CD4-positive, alpha-beta T cell treated with Interleukin-6 for 4 hours (primary cell): Measurements from ENCODE around the gene HAUS7.

ENCODE experiments used
- DNase-seq: peaks from one replicate; pipeline ENCODE4 v3.0.0-alpha.2; 2020; ENCODE audit warnings: mixed read lengths

HAUS7 gene

GRCh38 chrX:153450949-153451277 is 19.5 kb downstream of the HAUS7 start:
- no peak for DNase-seq

GRCh38 chrX:153450114-153450948 is 20.0 kb downstream of the HAUS7 start:
- DNase-seq = no peak

- DNase-seq = no peak
Observed at GRCh38 chrX:153449368-153450113, 20.8 kb downstream of the HAUS7 start.

- DNase-seq = no peak
Observed at GRCh38 chrX:153448556-153449367, 21.6 kb downstream of the HAUS7 start.

- DNase-seq = no peak
Observed at GRCh38 chrX:153447581-153447960, 22.8 kb downstream of the HAUS7 start.

GRCh38 chrX:153446950-153447580 is 23.3 kb downstream of the HAUS7 start:
- DNase-seq = no peak

GRCh38 chrX:153446636-153446936 is 23.8 kb downstream of the HAUS7 start:
- no peak for DNase-seq

- DNase-seq = no peak
Observed at GRCh38 chrX:153445856-153446635, 24.3 kb downstream of the HAUS7 start, which contains the start of gene TREX2. Gene TREX2 (minus strand): TSS chrX:153446056. CDS start chrX:153445430, 626 bp downstream.

GRCh38 chrX:153445106-153445855 is 25.1 kb downstream of the HAUS7 start:
- no peak for DNase-seq

- DNase-seq = no peak
Observed at GRCh38 chrX:153444333-153445011, 25.9 kb downstream of the HAUS7 start.

- no peak for DNase-seq
Observed at GRCh38 chrX:153443476-153444332, 26.7 kb downstream of the HAUS7 start.

- DNase-seq = no peak
Observed at GRCh38 chrX:153442463-153442862, 27.9 kb downstream of the HAUS7 start.

- no peak for DNase-seq
Observed at GRCh38 chrX:153441981-153442380, 28.4 kb downstream of the HAUS7 start.

- no peak for DNase-seq
Observed at GRCh38 chrX:153441296-153441695, 29.1 kb downstream of the HAUS7 start.

- no peak for DNase-seq
Observed at GRCh38 chrX:153440556-153441135, 29.7 kb downstream of the HAUS7 start.

GRCh38 chrX:153439977-153440376 is 30.4 kb downstream of the HAUS7 start:
- no peak for DNase-seq

- no peak for DNase-seq
Observed at GRCh38 chrX:153438532-153438931, 31.8 kb downstream of the HAUS7 start.

GRCh38 chrX:153435845-153436244 is 34.5 kb downstream of the HAUS7 start:
- DNase-seq = no peak

GRCh38 chrX:153434801-153435200 is 35.6 kb downstream of the HAUS7 start:
- no peak for DNase-seq
